Esophagus squamous epithelium (tissue), 5 donors: ENCODE results near the gene ABCB1. TPM values are rescaled to one million over a fixed set of nuclear protein-coding genes. Genes with fewer than 3 reads are reported as not detected.
A peak's percentile ranks its signal among the peaks of the same experiment; 100 is the strongest.

ENCODE experiments used
- DNase-seq: peaks from one replicate; lab custom pipeline; 2025; lab: John Stamatoyannopoulos, UW
- H3K27ac ChIP-seq, 4 donors: fragments of 200-600 bp; sonication (generic); one replicate each; pipeline ENCODE4 v1.5.1; 2016 to 2019; ENCODE audit warnings: mild to moderate bottlenecking in 1 of 4
- H3K27me3 ChIP-seq, 4 donors: fragments of 200-600 bp; sonication (generic); 1 replicate in 3 of 4; 2 replicates in 1 of 4; pipeline versions ENCODE4 v1.5.1 to v1.6.0; 2017 to 2021; ENCODE audit warnings: antibody characterized with exemption in 1 of 4
- H3K36me3 ChIP-seq, 3 donors: fragments of 200-600 bp; sonication (generic); one replicate each; pipeline ENCODE4 v1.5.1; 2016 to 2019
- H3K4me1 ChIP-seq, 3 donors: fragments of 200-600 bp; sonication (generic); one replicate each; pipeline ENCODE4 v1.5.1; 2017 to 2019
- H3K4me3 ChIP-seq, 4 donors: fragments of 200-600 bp; sonication (generic); 1 replicate in 3 of 4; 2 replicates in 1 of 4; pipeline ENCODE4 v1.5.1; 2016 to 2019; ENCODE audit warnings: mild to moderate bottlenecking in 2 of 4, moderate library complexity in 1 of 4
- H3K9me3 ChIP-seq, 3 donors: fragments of 200-600 bp; sonication (generic); one replicate each; pipeline ENCODE4 v1.5.1; 2016 to 2019
- POLR2A ChIP-seq, 4 donors: fragments of 450-650 bp; IDR thresholded peaks; one replicate each; pipeline ENCODE4 v1.6.1; 2017; ENCODE audit warnings: antibody characterized with exemption in 4 of 4, mild to moderate bottlenecking in 4 of 4, moderate library complexity in 3 of 4
- WGBS, 2 donors: methylation state at CpG; one replicate each; pipeline ENCODE4 v1.1.5; 2018; 5-methylcytosine and 5-hydroxymethylcytosine counted together
- intact Hi-C: fragments of 100-400 bp; cut with DNase I; formaldehyde crosslinking; loops from one replicate; pipeline ENCODE4 v1.15.0; 2022
- total RNA-seq, 4 donors: library from RNA; depleted of rRNA; stranded (reverse); fragments of >200 nt; gene quantifications; one replicate each; pipeline ENCODE4 v1.1.0, GENCODE V29; 2016
- TF ChIP-seq, protein P1 (sequence below), 6 experiments: fragments of 450-650 bp in 4 of 6; fragments of 200-600 bp in 2 of 6; sonication (generic) in 2 of 6; IDR thresholded peaks; one replicate each; pipeline ENCODE4 v1.5.1; 2016 to 2019; ENCODE audit warnings: antibody characterized with exemption in 6 of 6, mild to moderate bottlenecking in 4 of 6, moderate library complexity in 4 of 6
- donor health status: DM: yes; HTN: yes; CAD: no.

The ABCB1 gene
- total RNA-seq, 4 donors from 2014 or later = 0.91 to 15.4 (median 3.1) TPM

DNA sequence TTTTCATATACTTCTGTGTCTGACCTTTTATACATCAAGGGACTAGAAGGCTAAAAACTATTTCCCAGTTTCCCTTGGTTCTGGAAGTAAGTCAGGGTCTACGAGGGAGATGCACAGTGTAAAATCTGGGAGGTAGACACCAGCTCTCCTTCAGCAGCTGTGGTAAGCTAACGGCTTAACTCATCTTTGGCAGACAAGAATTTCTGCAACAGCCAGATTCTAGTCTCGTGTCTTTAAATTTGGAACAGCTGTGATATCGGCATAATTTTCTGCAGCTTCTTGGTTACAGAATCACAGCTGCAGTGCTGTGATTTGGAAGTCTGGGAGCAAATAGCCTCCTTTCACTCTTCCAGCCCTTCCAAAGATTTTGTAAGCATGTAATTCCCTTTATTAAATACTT lies 87.8 kb downstream of the ABCB1 start:
- no peaks in the 10 kb centered on the region for H3K4me1 ChIP-seq
- no peak for TF ChIP-seq POLR2A (IDR thresholded peaks at IDR 0.05)
- TF ChIP-seq, protein P1, sequence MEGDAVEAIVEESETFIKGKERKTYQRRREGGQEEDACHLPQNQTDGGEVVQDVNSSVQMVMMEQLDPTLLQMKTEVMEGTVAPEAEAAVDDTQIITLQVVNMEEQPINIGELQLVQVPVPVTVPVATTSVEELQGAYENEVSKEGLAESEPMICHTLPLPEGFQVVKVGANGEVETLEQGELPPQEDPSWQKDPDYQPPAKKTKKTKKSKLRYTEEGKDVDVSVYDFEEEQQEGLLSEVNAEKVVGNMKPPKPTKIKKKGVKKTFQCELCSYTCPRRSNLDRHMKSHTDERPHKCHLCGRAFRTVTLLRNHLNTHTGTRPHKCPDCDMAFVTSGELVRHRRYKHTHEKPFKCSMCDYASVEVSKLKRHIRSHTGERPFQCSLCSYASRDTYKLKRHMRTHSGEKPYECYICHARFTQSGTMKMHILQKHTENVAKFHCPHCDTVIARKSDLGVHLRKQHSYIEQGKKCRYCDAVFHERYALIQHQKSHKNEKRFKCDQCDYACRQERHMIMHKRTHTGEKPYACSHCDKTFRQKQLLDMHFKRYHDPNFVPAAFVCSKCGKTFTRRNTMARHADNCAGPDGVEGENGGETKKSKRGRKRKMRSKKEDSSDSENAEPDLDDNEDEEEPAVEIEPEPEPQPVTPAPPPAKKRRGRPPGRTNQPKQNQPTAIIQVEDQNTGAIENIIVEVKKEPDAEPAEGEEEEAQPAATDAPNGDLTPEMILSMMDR (IDR thresholded peaks at IDR 0.05) = no peak
- WGBS, 2 donors = 52 to 69% methylated on average over 4 of the region's 4 CpGs
- no peak overlapping the region for H3K27ac ChIP-seq
- no peaks in the 10 kb centered on the region for H3K27me3 ChIP-seq
- DNase-seq = no peak
- no peak overlapping the region for H3K4me3 ChIP-seq
- H3K36me3 ChIP-seq = no peaks in the 10 kb centered on the region
- H3K9me3 ChIP-seq = no peaks in the 10 kb centered on the region
- intact Hi-C loops = no loop called here

DNA sequence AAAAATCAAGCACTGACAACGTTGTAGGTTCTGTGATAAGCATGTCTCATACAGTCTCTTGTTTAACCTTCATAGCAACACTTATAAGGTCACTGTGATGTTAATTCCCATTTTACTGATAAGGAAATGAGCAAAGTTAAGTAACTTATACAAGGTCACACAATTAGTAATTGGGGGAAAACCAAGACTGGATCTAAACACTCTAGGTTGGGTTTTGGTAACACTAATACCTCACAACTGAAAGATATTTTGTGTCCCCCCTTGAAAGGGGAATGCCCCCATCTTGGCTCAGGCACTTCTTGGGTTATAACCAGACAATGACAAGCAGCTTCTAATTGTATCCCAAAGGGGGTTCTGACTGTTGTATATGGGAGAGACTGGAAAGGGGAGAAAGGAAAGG lies 89.2 kb downstream of the ABCB1 start:
- no peak for DNase-seq
- no peak overlapping the region for H3K4me3 ChIP-seq
- TF ChIP-seq, protein P1 (IDR thresholded peaks at IDR 0.05) = no peak
- whole genome bisulfite sequencing, 2 donors = 42 to 62% methylated on average over 1 of the region's 1 CpG
- H3K27me3 ChIP-seq = no peaks in the 10 kb centered on the region
- no peaks in the 10 kb centered on the region for H3K9me3 ChIP-seq
- no peaks in the 10 kb centered on the region for H3K4me1 ChIP-seq
- no peak overlapping the region for H3K27ac ChIP-seq
- intact Hi-C loops = no loop called here
- H3K36me3 ChIP-seq = no peaks in the 10 kb centered on the region

DNA sequence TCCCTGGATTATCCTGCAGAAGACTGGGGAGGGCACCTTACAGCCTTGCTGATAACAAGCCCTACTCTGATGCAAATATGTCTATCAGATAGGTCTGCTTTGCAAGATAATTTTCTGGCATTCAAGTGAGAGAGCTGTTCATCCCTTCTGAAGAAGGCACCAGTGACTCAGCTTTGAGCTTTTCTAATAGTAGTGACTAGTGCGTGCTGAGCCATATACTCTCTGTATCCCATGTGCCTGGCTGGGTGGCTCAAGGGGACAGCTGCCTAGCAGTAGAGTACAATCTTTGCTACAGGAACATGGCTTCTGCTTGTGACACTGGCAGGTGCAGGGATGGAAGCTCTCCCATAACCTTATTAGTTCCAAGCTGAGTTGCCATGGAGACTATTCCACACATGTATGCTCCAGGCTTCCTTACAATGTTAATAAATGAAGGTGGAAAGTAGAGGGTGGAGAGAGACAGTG lies 90.2 kb downstream of the ABCB1 start:
- Histone ChIP-seq H3K27ac (no peak overlapping the region), H3K4me1 (no peaks in the 10 kb centered on the region), H3K9me3 (no peaks in the 10 kb centered on the region), H3K27me3 (no peaks in the 10 kb centered on the region), H3K4me3 (no peak overlapping the region), H3K36me3 (no peaks in the 10 kb centered on the region)
- TF ChIP-seq POLR2A (IDR thresholded peaks at IDR 0.05) = no peak
- TF ChIP-seq, protein P1 (IDR thresholded peaks at IDR 0.05) = no peak
- intact Hi-C loops = no loop called here
- no peak for DNase-seq
- WGBS, 2 donors = 100% methylated on average over 1 of the region's 1 CpG; no CpG with 5 or more reads in 1 of the 2 donors

DNA sequence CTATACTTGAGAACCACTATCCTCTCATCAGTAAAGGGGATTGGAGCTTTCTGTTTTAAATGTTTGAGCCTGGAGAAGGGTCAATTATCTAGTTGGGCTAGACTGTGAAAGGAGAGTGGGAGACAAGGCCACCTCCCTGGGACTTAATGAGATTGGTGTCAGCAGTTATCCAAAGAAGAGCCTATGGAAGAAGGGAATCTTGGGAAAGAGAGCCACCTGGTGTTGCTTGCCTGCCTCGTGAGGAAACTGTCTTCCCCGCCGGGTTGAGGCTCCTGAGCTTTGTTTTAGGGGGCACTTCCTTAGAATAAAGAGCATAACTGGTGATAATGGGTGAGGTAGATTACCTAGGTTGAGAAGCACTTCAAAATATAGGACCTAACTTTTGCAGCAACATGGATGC lies 93.2 kb downstream of the ABCB1 start:
- Histone ChIP-seq H3K27me3 (no peaks in the 10 kb centered on the region), H3K4me1 (no peaks in the 10 kb centered on the region), H3K9me3 (no peaks in the 10 kb centered on the region), H3K4me3 (no peak overlapping the region), H3K27ac (no peak overlapping the region), H3K36me3 (no peaks in the 10 kb centered on the region)
- intact Hi-C loops = no loop called here
- no peak for TF ChIP-seq POLR2A (IDR thresholded peaks at IDR 0.05)
- TF ChIP-seq, protein P1 (IDR thresholded peaks at IDR 0.05) = no peak
- 51 to 80% methylated on average over 3 of the region's 3 CpGs for WGBS, 2 donors
- DNase-seq = no peak

DNA sequence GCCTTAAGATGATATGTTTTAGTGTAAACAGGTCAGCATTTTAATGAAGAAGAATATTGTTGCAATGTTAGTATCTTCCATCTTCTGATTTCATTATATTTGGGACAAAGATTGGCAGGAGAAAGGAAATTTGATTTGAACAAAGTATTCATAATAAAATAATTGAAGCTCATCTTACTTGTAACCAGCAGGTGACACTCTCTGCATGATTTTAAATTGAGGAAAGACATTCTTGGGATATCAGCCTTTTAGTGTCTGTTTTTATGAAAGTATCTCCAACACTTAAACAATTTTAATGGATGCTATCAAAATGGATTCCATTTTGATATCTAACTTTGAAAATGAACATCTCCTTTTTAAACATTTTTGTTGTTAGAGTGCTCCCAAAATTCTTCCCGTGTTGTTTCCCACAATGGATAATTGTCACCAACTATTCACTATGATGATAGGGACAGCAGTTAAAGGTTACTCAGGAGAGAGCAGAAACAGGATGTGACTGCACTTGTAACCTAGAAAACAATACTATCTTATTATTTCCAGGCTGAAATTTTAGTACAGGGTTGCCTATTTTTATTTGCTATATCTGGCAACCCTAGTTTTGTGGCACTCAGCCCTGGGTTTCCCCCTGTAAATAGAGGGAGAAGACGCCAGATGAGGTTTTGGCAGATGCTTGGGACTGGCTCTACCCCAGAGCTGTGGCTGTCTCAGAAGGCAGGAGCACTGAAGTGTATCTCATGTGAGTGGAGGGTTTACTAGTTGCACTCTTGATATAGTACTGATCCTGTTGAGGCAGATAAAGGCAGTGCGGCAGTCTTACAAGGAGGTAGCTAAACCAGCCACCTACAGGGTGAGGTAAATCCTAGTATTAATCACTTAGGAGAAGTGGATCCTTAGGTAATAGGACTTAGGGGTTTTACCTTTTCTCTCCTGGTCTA lies 94.2 kb downstream of the ABCB1 start:
- TF ChIP-seq, protein P1 (IDR thresholded peaks at IDR 0.05) = peak in 3 of 6 experiments; percentile 21 to 44 (median 27)
- TF ChIP-seq POLR2A (IDR thresholded peaks at IDR 0.05) = no peak
- no peaks in the 10 kb centered on the region for H3K4me1 ChIP-seq
- no peak overlapping the region for H3K4me3 ChIP-seq
- 44 to 70% methylated on average over 2 to 3 of the region's 3 CpGs for WGBS, 2 donors
- H3K9me3 ChIP-seq = no peaks in the 10 kb centered on the region
- no peaks in the 10 kb centered on the region for H3K27me3 ChIP-seq
- DNase-seq = no peak
- no peak overlapping the region for H3K27ac ChIP-seq
- H3K36me3 ChIP-seq = no peaks in the 10 kb centered on the region
- intact Hi-C loops = no loop called here
